PC-9 (cell line): Measurements from ENCODE around the gene DISC1.

Experiments
- CTCF ChIP-seq: fragments of 200-600 bp; sonication (generic); conservative IDR thresholded peaks from 2 replicates; pipeline ENCODE4 v1.6.1; 2017; ENCODE audit warnings: mixed run types, antibody characterized with exemption, mild to moderate bottlenecking, moderate library complexity
- EZH2 ChIP-seq: fragments of 200-600 bp; sonication (generic); IDR thresholded peaks from 2 replicates; pipeline ENCODE4 v1.8.0; 2017; ENCODE audit warnings: antibody characterized with exemption, low read depth

DNA sequence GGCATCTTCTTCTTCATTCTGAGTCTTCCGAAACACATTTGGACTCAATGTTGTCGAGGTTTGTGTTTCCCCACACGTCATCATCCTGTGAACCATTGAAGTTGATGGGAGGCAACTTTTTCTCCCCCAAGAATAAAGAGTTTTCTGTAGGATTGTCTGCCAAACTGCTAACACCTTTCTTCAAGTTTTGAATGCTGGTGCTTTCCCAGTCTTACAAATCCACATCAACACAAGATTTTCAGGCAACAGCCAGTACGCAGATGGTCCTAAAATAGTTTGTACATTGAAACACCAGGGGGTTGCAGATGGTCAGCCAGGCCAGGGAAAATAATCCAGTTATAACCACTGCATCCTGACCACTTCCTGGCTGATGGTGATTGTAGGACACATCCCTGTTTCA is 187.9 kb downstream of the DISC1 start:
- TF ChIP-seq EZH2 = no peak
- TF ChIP-seq CTCF = no peak
